Keratinocyte (primary cell): ENCODE measurements around the gene RHCG.

Experiments
- CTCF ChIP-seq, 3 experiments: IDR thresholded peaks in 1 of 3; conservative IDR thresholded peaks in 1 of 3; optimal IDR thresholded peaks in 1 of 3; 2 replicates in 2 of 3; 3 replicates in 1 of 3; pipeline versions ENCODE3 to v1.5.1; 2011; ENCODE audit warnings: low read length in 3 of 3, mild to moderate bottlenecking in 3 of 3, moderate library complexity in 2 of 3, control low read depth in 1 of 3, inconsistent platforms in 1 of 3; ENCODE audit not compliant: insufficient read depth in 2 of 3; ENCODE audit errors: extremely low read depth in 1 of 3
- EZH2 ChIP-seq: IDR thresholded peaks from one replicate; pipeline ENCODE4 v1.6.1; 2012; ENCODE audit warnings: inconsistent platforms, mild to moderate bottlenecking, low read length, moderate library complexity

- TF ChIP-seq CTCF (optimal IDR thresholded peaks at IDR 0.05 in 1 of 3, IDR thresholded peaks at IDR 0.05 in 1 of 3, conservative IDR thresholded peaks at IDR 0.05 in 1 of 3; ENCODE audit: extremely low read depth in 1 of 3, insufficient read depth in 2 of 3, low read length in 3 of 3) = no peak
- no peak for TF ChIP-seq EZH2
Observed at GRCh38 chr15:89483079-89483478, 13.3 kb downstream of the RHCG start.
